Measurements from ENCODE around the gene C2orf80.
"Not testable (repeated sequence)": the region's sequence is repeated elsewhere in the genome, so short reads cannot be mapped to it uniquely, and the experiment has no call there.

C2orf80 gene

DNA sequence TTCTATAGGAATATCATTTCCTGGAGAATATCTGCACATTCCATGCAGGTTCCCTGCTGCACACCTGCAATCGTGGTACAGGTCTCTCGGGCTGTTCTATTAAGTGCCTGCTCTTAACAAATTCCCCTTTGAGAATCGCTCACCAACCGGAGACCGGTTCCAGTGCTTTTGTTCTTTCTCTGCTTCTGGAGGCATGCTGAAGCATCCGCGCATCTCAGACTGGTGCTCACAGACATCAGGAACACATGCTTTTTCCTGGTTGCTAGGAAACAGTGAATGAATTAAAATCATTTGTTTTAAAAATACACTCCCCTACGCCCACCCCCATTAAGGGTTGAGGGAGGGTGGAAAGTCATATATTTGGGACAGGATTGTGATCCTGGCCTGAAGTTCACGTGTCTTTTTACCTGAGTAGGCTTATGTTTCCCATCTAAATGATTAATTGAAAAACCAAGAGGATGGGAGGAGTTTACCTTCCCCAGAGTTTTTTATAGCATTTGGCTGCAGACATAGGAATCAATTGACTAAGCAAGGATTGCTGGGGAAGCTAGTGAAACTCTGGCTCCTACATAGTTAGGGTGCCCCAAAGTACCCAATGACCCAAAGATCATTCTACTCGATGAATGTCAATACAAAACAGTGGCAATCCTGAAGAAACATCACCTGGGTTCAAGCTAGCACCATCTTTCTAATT, at the start of gene C2orf80:
Gene C2orf80 (minus strand): TSS at position 221 of the 694 bp plus-strand sequence. CDS start 3,044 bp downstream, outside the sequence.
- no peak for DNase-seq

DNA sequence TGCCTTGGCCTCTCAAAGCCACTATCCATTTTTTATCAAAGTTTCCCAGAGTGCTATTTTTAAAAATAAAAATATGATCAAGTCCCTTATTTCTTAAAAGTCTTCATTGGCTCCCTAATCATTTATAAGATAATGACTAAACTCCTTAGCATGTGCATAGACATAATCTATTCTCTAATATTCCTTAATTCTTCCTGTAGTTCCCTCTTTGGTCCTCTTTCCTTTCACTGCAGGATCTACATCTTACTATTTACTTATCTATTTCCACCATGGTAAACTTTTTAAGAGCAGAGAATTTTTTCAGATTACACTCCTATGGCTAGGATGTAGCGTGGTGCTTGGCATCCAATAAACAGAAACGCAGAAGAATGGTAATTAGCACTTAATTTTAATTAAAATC, 46.0 kb upstream of the C2orf80 start:
- DNase-seq, result no peak

DNA sequence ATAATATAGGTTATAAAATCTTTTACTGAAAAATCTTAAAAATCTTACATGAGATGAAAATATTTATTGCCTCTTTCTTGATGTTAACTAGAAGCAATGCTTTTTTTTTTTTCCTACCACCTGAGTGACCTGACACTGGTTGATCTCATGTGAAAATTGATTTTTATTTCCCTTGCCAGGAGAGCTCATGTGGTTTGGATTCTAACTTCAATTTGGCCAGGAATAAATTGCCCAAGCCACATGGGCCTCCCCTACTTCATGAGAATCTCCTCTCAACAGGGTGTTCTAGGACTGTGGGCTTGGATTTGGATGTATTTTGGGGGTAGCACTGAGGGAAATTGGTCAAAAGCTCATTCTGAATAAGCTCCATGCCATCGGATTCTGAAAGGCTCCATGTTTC, 45.0 kb upstream of the C2orf80 start:
- DNase-seq, result no peak

DNA sequence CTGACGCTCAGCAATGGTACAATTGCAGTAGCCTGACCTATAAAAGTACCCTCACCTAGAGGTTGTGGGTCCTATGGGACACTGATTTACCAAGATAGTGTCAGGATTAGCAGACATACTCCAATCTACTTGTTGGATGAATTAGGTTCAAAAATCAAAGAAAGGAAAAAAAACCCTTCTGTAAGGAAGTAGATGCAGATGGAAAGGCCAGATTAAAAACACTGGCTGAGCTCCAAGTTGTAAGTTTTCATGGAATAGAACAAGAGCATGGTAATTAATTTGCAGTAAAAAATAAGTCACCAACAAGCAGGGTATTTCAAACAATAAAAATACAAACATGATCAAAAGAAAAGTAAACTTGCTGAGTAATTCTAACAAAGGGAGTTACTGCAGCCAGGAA, 38.6 kb upstream of the C2orf80 start:
- no peak for DNase-seq

DNA sequence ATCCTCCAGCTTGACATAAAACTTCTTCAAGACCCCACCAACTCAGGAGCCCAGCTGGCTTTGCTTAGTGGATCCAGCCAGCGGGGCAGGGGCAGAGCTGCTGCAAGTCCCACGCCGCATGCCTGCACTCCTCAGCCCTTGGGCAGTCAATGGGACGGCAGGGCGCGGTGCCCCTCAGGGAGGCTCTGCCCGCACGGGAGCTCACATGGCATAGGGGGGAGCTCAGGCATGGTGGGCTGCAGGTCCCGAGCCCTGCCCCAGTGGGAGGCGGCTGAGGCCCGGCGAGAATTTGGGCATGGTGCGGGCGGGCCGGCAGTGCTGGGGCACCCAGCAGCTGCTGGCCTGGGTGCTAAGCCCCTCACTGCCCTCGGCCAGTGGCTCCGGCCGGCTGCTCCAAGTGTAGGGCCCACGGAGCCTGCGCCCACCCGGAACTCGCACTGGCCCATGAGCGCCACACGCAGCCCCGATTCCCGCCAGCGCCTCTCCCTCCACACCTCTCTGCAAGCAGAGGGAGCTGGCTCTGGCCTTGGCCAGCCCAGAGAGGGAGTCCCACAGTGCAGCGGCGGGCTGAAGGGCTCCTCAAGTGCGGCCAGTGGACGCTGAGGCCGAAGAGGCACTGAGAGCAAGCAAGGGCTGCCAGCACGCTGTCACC, 37.9 kb upstream of the C2orf80 start:
- no peak for DNase-seq

DNA sequence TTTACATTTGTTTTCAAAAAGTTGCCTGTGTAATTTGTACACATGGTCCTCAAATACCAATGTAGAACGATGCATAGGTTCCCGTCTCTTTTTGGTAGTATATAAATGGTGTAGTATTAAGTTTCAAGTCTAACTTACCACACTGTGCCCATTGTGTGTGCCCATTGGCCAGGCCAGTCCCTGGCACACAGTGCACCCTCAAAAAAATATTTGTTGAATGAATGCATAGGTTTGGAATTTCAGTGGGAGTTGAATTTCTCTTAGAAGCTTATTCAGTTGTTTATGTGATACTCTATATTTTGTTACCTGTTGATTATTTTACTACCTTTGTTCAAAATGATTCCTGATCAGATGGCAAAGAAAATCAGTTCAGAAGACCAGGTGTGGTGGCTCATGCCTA, 35.0 kb upstream of the C2orf80 start:
- DNase-seq, result no peak

DNA sequence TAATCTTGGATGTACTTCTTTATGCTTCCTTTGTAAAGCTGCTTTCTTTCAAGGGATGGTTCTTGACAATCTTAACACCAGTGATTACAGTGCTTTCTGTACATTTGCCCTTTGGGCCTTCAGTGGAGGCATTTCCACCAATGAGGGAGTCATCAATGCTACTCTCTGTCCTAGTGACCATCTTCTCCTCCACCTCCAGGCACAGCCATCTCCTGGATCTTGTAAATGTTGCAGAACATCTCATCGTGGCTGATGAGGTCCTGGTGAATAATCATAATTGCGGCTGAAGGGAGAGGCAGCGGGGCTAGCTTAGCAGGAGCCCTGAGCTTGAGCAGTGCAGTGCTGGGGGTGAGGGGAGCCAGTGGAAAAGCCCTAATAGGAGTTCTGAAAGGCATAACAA, 32.5 kb upstream of the C2orf80 start:
- DNase-seq, result no peak

DNA sequence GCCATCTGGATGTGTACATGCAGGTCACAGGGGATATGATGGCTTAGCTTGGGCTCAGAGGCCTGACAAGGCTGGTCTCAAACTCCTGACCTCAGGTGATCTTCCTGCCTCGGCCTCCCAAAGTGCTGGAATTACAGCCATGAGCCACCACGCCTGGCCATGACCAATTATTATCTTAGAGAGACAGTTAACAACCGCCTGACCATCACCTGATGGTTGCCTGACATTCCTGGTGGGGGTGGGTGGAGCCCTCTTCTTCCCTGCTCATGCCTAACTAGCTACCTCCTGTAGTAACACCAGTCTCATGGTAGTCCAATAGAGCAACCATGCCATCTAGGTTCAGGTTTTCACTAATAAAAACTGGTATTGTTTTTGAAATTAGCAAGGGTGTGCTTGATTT, 32.0 kb upstream of the C2orf80 start:
- DNase-seq, result not testable (repeated sequence)

DNA sequence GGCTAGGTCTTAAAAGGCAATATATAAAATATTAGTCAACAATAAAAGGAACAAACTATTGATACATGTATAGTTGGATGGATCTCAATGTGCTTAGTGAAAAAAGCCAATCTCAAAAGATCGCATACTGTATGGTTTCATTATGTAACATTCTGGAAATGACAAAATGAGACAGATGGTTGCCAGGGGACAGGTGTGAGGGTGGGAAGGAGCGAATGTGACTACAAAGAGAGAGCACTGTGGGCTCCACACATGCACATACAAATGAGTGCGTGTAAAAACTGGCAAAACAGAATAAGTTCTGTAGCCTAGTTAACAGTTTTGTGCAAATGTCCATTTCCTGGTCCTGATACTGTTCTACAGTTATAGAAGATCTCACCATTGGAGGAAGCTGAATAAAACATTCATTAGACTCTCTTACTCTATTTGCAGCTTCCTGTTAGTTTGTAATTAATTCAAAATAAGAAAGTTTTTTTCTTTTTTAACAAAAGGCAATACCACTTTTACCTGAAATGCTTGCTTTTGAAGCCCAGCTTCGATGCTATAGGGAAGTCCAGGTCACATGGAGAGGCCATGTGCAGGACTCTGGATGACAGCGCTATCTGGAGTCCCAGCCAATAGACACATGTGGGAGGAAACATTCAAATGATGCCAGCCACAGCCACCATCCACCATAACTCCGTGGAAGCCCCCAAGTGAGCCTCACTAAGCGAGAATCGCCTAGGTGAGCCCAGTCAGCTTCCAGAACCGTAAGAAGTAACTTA, 21.0 kb upstream of the C2orf80 start:
- DNase-seq, result no peak

DNA sequence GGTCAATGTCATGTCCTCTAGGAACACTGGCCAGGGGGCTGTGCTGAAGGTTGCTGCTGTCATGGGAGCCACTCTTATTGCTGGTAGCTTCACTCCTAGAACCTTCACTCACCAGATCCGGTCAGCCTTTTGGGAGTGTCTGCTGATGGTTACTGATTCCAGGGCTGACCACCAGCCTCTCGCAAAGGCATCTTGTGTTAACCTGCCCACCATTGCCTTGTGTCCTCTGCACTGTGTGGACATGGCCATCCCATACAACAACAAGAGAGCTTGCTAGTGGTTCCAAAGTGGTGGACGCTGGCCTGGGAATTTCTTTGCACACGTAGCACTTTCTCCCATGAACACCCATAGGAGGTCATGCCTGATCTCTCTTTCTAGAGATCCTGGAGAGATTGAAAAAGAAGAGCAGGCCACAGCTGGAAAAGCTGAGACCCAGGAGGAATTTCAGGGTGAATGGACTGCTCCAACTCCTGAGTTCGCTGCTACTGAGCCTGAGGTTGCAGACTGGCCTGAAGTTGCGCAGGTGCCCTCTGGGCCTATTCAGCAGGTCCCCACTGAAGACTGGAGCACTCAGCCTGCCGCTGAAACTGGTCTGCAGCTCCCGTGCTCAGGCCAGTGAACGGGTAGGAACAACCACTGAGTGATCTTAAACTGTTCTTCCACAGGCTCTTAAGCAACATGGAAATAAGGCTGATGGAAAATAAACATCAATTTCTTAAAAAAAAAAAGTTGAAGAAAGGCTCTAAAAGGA, 18.7 kb upstream of the C2orf80 start:
- DNase-seq, result no peak

DNA sequence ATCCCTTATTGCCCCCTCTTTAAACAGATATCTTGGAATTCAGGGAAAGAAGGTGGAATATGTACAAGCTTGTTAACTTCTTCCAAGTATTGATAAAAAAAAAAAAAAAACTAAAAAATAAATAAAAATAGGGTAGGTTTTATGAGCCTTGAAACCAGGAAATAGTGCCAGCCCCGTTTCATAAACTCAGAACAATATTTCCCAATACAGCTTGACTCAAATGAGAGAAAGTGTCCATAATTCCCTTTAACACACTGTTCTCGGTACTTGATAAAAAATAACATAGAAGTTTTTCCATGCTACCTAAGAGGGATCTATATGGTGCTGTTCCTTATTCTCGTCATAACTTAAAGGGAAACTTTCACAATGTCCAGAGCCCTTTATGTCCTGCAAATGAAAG, 17.9 kb upstream of the C2orf80 start:
- DNase-seq, result no peak

DNA sequence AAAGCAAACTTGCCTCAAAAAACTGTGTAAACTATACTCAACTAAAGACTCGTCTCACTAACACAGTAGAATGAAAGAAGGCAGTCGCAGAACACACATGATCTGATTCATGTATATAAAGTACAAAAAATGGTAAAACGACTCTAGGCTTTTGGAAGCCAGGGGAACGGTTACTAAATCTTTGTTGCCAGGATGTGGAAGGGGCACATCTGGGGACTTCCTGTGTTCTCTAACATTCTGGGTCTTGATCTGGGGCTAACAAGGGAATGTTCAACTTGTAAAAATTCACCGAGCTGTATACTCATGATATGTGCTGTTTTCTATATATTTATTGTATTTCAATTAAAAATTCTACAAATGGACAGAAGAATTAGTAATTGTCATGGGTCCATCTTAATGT, 14.3 kb upstream of the C2orf80 start:
- DNase-seq, result no peak

DNA sequence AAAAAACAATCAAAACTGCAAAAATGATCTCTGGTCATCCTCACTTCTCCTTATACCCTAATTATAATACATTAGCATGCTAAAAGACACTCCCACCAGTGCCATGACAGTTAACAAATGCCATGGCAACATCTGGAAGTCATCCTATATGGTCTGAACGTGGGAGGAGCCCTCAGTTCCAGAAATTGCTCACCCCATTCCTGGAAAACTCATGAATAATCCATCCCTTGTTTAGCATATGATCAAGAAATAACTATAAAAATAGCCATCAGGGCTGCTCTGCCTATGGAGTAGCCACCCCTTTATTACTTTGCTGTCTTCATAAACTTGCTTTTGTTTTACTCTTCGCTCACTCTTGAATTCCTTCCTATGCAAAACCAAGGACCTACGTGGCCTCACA, 5.7 kb upstream of the C2orf80 start:
- DNase-seq, result no peak

DNA sequence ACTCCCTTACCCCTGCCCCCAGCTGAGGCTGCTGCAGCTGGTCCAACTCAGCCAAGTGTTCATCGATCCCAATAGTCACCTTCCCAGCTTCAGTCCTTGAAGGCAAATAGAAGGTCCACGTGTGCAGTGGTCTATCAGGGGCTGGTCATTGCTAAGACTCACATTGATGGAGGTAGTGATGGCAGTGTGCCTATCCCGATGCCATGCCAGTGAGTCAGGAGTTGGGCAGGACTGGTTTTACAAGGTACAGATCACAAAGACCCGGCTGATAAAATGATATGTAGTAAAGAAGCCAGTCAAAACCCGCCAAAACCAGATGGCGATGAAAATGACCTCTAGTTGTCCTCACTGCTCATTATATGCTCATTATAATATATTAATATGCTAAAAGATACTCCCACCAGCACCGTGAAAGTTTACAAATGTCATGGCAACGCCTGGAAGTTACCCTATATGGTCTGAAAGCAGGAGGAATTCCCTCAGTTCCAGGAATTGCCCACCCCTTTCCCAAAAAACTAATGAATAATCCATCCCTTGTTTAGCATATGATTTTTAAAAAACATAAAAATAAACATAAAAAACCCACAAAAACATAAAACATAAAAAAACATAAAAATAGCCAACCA, 2.9 kb upstream of the C2orf80 start:
- no peak for DNase-seq

DNA sequence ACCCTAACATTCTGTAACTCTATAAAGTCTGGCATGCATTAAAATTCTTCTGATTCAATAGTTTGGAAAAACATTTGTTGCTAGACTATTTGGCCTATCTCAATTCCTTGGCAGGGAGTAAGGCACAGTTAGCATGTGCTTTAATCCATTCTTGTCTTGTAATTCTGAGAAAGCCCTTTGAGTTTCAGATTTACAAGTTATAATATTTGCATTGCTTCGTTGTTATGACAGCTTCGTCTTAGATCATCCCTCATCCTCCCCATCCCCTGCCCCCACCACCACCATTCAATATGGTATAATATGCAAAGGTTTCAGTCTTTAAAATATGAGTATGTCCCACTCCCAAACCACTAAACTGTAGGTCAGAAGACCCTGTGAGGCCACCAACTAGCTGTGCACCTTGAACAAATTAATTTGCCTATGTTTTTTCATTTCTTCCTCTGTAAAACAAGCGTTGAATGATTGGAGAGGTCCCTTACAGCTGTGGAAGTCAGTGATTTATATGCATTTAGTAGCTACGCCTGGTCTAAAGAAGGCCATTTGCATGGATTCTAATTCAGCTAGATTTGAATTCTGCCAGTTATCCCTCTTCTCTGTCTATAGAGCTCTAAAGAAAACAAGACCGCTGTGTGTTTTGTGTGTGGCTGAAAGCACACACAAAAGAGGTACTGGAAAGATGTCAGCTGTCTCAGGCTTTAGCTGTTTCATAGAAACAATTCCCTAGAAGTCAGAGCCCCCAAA, 591 bp downstream of the C2orf80 start:
- no peak for DNase-seq

DNA sequence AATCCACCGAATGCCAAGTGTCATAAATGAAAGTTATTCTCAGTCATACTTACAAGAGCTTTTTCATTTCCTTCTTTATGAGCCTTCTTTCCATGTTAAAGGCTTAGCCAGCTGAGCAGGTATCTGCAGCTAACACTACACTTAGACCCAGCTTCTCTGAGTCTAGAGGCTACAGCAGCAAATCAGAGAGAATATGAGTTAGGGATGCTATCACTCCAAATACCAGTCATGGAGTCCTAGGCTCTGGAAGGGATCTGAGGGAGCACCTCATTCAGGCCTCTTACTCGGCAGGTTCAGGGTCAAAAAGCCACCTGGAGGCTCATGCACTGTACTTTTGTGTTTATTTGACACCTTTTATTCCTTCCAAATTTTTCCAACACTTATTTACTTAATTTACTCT, 2.9 kb downstream of the C2orf80 start:
- DNase-seq, result no peak

DNA sequence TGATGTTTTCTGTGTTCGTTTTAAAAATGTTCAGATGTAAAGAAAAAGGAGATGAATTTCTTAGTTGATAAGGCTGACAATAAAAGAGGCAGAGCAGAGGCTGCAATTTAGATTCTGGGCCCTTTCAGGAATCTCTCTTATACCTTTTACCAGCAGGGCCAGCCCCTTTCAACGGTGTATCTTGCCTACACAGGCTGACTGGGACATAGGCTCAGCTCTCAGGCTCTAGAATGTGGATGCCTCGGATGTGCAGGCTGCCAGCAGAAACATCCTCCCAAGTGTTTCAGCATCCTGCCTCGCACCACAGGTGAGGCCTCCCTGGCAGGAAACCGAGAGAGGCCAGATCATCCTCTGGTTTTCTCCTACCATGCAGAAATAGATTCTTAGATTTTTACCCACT, 3.4 kb downstream of the C2orf80 start:
- no peak for DNase-seq

DNA sequence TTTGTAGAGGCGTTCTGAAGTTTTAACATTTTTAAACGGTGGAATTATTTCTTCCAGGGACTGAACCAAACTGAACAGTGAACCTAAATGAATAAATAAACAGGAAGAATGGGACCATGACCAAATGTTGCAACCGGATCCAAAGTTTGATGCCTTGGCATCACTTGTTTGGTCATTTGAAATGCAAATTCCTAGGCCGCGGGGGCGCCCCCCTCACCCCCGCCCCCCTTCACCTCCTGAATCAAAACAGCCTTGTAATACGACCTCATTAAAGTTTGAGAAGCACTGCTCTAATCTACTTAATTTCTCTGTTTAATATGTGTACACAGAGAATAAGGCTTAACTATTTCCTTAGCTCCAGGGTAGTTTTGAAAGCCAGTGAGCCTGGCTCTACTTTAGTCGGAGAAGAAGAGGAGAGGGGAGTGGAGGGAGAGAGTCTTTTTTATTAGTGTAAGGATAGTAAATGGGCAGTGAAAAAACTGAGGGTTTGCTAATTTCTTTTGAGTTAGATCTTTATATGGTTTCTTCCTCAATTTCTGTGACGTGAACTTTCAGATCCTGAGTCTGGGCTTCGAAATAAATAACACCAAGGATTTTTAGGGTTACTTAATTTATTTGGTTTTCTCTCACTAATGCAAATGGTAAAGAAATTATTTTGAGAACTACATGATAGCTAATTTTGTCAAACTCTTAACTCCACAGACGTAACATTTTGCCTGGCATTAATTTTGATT, 5.7 kb downstream of the C2orf80 start:
- no peak for DNase-seq

DNA sequence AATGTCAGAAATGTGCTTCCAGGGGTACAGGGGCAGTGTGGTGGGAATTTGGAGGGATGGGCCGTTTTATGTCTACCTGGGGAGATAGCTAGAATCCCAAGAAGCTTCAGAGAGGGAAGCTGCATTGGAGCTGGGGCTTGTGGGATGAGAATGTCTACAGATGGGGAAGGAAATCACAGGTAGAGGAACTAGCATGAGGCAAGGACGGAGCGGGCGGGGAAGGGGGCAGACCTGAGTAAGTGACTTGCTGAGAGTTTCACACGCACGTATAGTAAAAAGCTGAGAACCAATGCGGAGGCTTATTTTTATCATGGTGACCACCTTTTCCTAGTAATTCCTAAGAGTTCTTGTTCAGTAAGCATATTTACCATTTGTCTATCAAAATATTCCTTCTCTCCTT, 6.3 kb downstream of the C2orf80 start:
- DNase-seq, result no peak

DNA sequence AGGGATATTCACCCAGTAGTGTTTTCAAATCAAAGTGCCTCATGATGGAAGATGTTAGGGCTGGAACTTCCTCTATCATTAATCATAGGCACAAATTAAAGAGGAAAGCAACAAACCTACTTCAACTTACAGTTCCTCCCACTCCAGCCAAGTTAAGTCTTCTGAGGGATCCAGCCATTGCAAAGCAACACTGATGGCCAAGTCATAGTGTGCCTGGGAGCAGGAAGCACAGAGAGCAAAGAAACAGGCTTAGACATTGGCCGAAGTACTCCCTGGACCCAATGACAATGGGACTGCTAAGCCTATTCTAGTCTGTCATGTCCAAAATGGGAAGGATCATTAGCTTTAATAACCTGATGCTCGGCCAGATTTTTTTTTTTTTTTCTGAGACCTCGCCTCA, 7.0 kb downstream of the C2orf80 start:
- DNase-seq, result no peak

DNA sequence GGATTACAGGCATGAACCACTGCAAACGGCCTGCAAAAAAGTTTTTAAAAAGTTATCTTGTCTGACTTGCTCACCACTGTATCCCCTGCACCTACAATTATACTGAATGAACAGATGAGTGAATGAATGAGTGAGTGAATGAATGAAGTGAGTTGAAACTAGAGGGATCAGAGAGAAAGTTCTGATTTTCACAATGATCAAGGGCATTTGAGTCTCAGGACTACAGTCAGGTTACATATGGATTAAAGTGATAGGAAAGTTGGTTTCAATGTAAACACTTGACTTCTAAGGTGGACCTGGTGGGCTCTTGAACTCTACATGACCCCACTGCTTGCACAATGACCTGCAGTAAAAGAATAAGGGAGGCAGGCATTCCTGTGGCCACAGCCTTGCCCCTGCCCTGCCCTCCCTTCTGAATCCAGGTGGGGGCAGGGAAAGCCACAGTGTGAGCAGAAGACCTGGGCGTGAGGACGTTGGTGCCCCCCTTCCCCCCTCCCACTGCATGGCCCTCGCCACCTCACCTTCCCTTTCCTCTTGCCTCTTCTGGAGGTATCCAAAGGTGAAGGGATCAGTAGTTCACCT, 10.7 kb downstream of the C2orf80 start:
- no peak for DNase-seq

Data from CD4-positive, alpha-beta T cell treated with Interferon alpha-2 for 1 hour (primary cell).